ENCODE results near the gene INSYN2A.
A peak's percentile ranks its signal among the peaks of the same experiment; 100 is the strongest.

INSYN2A gene

GRCh38 chr10:127198307-127198706 is 1.9 kb upstream of the INSYN2A start:
- peak; percentile 27; the same call in 1 of the 3 replicates for ATAC-seq
- TF ChIP-seq RARB (CRISPR knock-in tag; IDR thresholded peaks at IDR 0.05) (no peak), GLIS3 (CRISPR knock-in tag; IDR thresholded peaks at IDR 0.05) (no peak), OSR1 (CRISPR knock-in tag; IDR thresholded peaks at IDR 0.05) (no peak), ZNF70 (CRISPR knock-in tag; IDR thresholded peaks at IDR 0.05) (no peak), TOX (CRISPR knock-in tag; IDR thresholded peaks at IDR 0.05; ENCODE audit: borderline replicate concordance) (no peak), BACH2 (CRISPR knock-in tag; IDR thresholded peaks at IDR 0.05; ENCODE audit: borderline replicate concordance) (no peak), TSHZ2 (CRISPR knock-in tag; IDR thresholded peaks at IDR 0.05) (no peak), SNAI2 (CRISPR knock-in tag; IDR thresholded peaks at IDR 0.05) (no peak), PPARA (CRISPR knock-in tag; IDR thresholded peaks at IDR 0.05; ENCODE audit: borderline replicate concordance) (no peak), ZC3H10 (CRISPR knock-in tag; IDR thresholded peaks at IDR 0.05) (no peak), ZNF565 (CRISPR knock-in tag; conservative IDR thresholded peaks at IDR 0.05; ENCODE audit: low read depth) (no peak), ESRRG (CRISPR knock-in tag; IDR thresholded peaks at IDR 0.05) (no peak)
- TF ChIP-seq, protein P1, sequence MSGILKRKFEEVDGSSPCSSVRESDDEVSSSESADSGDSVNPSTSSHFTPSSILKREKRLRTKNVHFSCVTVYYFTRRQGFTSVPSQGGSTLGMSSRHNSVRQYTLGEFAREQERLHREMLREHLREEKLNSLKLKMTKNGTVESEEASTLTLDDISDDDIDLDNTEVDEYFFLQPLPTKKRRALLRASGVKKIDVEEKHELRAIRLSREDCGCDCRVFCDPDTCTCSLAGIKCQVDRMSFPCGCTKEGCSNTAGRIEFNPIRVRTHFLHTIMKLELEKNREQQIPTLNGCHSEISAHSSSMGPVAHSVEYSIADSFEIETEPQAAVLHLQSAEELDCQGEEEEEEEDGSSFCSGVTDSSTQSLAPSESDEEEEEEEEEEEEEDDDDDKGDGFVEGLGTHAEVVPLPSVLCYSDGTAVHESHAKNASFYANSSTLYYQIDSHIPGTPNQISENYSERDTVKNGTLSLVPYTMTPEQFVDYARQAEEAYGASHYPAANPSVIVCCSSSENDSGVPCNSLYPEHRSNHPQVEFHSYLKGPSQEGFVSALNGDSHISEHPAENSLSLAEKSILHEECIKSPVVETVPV (CRISPR knock-in tag; IDR thresholded peaks at IDR 0.05) = no peak

DNA sequence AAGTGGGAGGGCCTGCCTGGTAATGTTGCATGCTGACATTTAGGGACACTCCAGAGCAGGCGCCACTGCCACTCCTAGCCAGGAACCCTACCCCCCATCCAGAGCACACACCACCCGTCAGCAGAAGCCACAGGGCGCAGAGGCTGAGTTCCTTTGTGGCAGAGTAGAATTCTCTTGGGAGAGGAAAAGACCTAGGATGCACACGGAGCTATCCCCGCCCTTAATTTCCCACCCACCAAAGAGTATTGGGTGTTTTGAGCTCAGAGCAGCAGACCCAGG is 702 bp upstream of the INSYN2A start:
- no peak for TF ChIP-seq POU6F1 (CRISPR knock-in tag; IDR thresholded peaks at IDR 0.05; ENCODE audit: borderline replicate concordance, low read depth)
- ATAC-seq = no peak

- TF ChIP-seq RARB (CRISPR knock-in tag; IDR thresholded peaks at IDR 0.05) (no peak), CSDC2 (CRISPR knock-in tag; IDR thresholded peaks at IDR 0.05) (no peak), ZFP3 (CRISPR knock-in tag; IDR thresholded peaks at IDR 0.05) (no peak), ZNF70 (CRISPR knock-in tag; IDR thresholded peaks at IDR 0.05) (no peak), GLIS3 (CRISPR knock-in tag; IDR thresholded peaks at IDR 0.05) (no peak), ZNF8 (CRISPR knock-in tag; IDR thresholded peaks at IDR 0.05) (no peak), ZNF565 (CRISPR knock-in tag; conservative IDR thresholded peaks at IDR 0.05; ENCODE audit: low read depth) (no peak), TOX (CRISPR knock-in tag; IDR thresholded peaks at IDR 0.05; ENCODE audit: borderline replicate concordance) (no peak), ISL1 (CRISPR knock-in tag; IDR thresholded peaks at IDR 0.05) (no peak), SNAI2 (CRISPR knock-in tag; IDR thresholded peaks at IDR 0.05) (no peak)
- TF ChIP-seq, protein P1 (CRISPR knock-in tag; IDR thresholded peaks at IDR 0.05) = no peak
- ATAC-seq = peak; percentile 53
Measured at GRCh38 chr10:127195571-127196281, 665 bp downstream of the INSYN2A start.

- TF ChIP-seq OSR1 (CRISPR knock-in tag; IDR thresholded peaks at IDR 0.05) (no peak), CREB5 (CRISPR knock-in tag; IDR thresholded peaks at IDR 0.05; ENCODE audit: low read depth) (no peak), SNAI2 (CRISPR knock-in tag; IDR thresholded peaks at IDR 0.05) (no peak), GLIS3 (CRISPR knock-in tag; IDR thresholded peaks at IDR 0.05) (no peak), ZNF8 (CRISPR knock-in tag; IDR thresholded peaks at IDR 0.05) (no peak), POU6F1 (CRISPR knock-in tag; IDR thresholded peaks at IDR 0.05; ENCODE audit: borderline replicate concordance, low read depth) (no peak)
- ATAC-seq = peak; percentile 55
Measured at GRCh38 chr10:127195041-127195506, 1.3 kb downstream of the INSYN2A start.
